BE2C (cell line): ENCODE measurements around the gene DAPK1.

Experiments used
- DNase-seq: peaks from one replicate; pipeline ENCODE4 v3.0.0-alpha.2; 2020
- H3K27me3 ChIP-seq: fragments of 250-450 bp; sonication (Bioruptor Pico); 2 replicates; pipeline ENCODE4 v1.5.1; 2020; ENCODE audit warnings: mild to moderate bottlenecking
- H3K36me3 ChIP-seq: fragments of 250-450 bp; sonication (Bioruptor Pico); 2 replicates; pipeline ENCODE4 v1.5.1; 2020; ENCODE audit warnings: mild to moderate bottlenecking
- H3K4me1 ChIP-seq: fragments of 250-450 bp; sonication (Bioruptor Pico); 2 replicates; pipeline ENCODE4 v1.5.1; 2020
- H3K4me3 ChIP-seq: 2 replicates; pipeline ENCODE4 v1.5.1; 2011; ENCODE audit warnings: low read depth, low read length
- H3K9me3 ChIP-seq: fragments of 250-450 bp; sonication (Bioruptor Pico); 2 replicates; pipeline ENCODE4 v1.5.1; 2020
- CTCF ChIP-seq: IDR thresholded peaks from 2 replicates; pipeline ENCODE4 v1.5.1; 2012; ENCODE audit warnings: mild to moderate bottlenecking, low read depth, low read length

Gene DAPK1

GRCh38 chr9:87713988-87714330 is 216.3 kb downstream of the DAPK1 start:
- Histone ChIP-seq H3K4me3 (no peak overlapping the region), H3K9me3 (no peaks in the 10 kb centered on the region), H3K4me1 (no peaks in the 10 kb centered on the region; the same call in 1 of the 2 replicates), H3K27me3 (no peaks in the 10 kb centered on the region), H3K36me3 (no peaks in the 10 kb centered on the region)
- DNase-seq = no peak
- TF ChIP-seq CTCF = no peak

- Histone ChIP-seq H3K9me3 (no peaks in the 10 kb centered on the region), H3K36me3 (no peaks in the 10 kb centered on the region), H3K4me1 (no peaks in the 10 kb centered on the region; the same call in 1 of the 2 replicates), H3K4me3 (no peak overlapping the region), H3K27me3 (no peaks in the 10 kb centered on the region)
- TF ChIP-seq CTCF = no peak
- DNase-seq = no peak
These were observed 217.2 kb downstream of the DAPK1 start for GRCh38 chr9:87714819-87715218.

GRCh38 chr9:87716141-87716540 is 218.5 kb downstream of the DAPK1 start:
- Histone ChIP-seq H3K9me3 (no peaks in the 10 kb centered on the region), H3K4me1 (no peaks in the 10 kb centered on the region; the same call in 1 of the 2 replicates), H3K36me3 (no peaks in the 10 kb centered on the region), H3K4me3 (no peak overlapping the region), H3K27me3 (no peaks in the 10 kb centered on the region)
- DNase-seq = no peak
- TF ChIP-seq CTCF = no peak

GRCh38 chr9:87717456-87717855 is 219.8 kb downstream of the DAPK1 start:
- no peak overlapping the region for H3K4me3 ChIP-seq
- H3K4me1 ChIP-seq = no peaks in the 10 kb centered on the region; the same call in 1 of the 2 replicates
- H3K36me3 ChIP-seq = no peaks in the 10 kb centered on the region
- no peaks in the 10 kb centered on the region for H3K9me3 ChIP-seq
- no peak for TF ChIP-seq CTCF
- no peaks in the 10 kb centered on the region for H3K27me3 ChIP-seq
- no peak for DNase-seq

GRCh38 chr9:87718231-87718630 is 220.6 kb downstream of the DAPK1 start:
- Histone ChIP-seq H3K36me3 (no peaks in the 10 kb centered on the region), H3K4me1 (no peaks in the 10 kb centered on the region; the same call in 1 of the 2 replicates), H3K4me3 (no peak overlapping the region), H3K27me3 (no peaks in the 10 kb centered on the region), H3K9me3 (no peaks in the 10 kb centered on the region)
- DNase-seq = no peak
- TF ChIP-seq CTCF = no peak

GRCh38 chr9:87718852-87719612 is 221.4 kb downstream of the DAPK1 start:
- no peaks in the 10 kb centered on the region for H3K36me3 ChIP-seq
- H3K9me3 ChIP-seq = no peaks in the 10 kb centered on the region
- DNase-seq = no peak
- H3K4me3 ChIP-seq = no peak overlapping the region
- no peak for TF ChIP-seq CTCF
- no peaks in the 10 kb centered on the region; the same call in 1 of the 2 replicates for H3K4me1 ChIP-seq
- H3K27me3 ChIP-seq = no peaks in the 10 kb centered on the region
